ENCODE results near the gene LRRC45. TPM values are rescaled to one million over a fixed set of nuclear protein-coding genes. Genes with fewer than 3 reads are reported as not detected.

The LRRC45 gene
- total RNA-seq, 2 donors from 2014 or later = 11.8 to 15.4 TPM

GRCh38 chr17:82022310-82022980, 660 bp upstream of the LRRC45 start, which contains the start of gene CENPX:
Gene CENPX, minus strand, starts transcription at chr17:82022878. Its CDS starts 17 bp downstream, at chr17:82022861.
- ATAC-seq (replicated peaks in 1 of 2) (no peak), DNase-seq (no peak)
- no peaks in the 10 kb centered on the region for H3K9me3 Mint-ChIP-seq
- H3K4me3 Mint-ChIP-seq = peak within 1 kb of the TSS; percentile 84 to 89
- no peak within 1 kb of the TSS for H3K27ac Mint-ChIP-seq
- peaks cover 0 to 1% of the 10 kb centered on the region in 2 donors for H3K36me3 Mint-ChIP-seq (ENCODE audit: insufficient read depth in 2 of 2)
- H3K4me1 Mint-ChIP-seq (ENCODE audit: low read depth) = peaks cover 28% of the 10 kb centered on the region
- no peaks in the 10 kb centered on the region for H3K27me3 Mint-ChIP-seq (ENCODE audit: low read depth)

- ATAC-seq (replicated peaks in 1 of 2) (peak in 1 of 2 donors; percentile 2), DNase-seq (peak; percentile 33 to 38)
These were observed 539 bp downstream of the LRRC45 start for GRCh38 chr17:82023447-82024241.

GRCh38 chr17:82024859-82025258, 1.8 kb downstream of the LRRC45 start:
- Mint-ChIP-seq H3K4me1 (ENCODE audit: low read depth) (peaks cover 33% of the 10 kb centered on the region), H3K9me3 (no peaks in the 10 kb centered on the region), H3K36me3 (ENCODE audit: insufficient read depth in 2 of 2) (peaks cover 0 to 1% of the 10 kb centered on the region in 2 donors), H3K27me3 (ENCODE audit: low read depth) (no peaks in the 10 kb centered on the region), H3K4me3 (no peak overlapping the region), H3K27ac (no peak overlapping the region)
- no peak for DNase-seq
- no peak for ATAC-seq (replicated peaks in 1 of 2)

More at GRCh38 chr17:82023447-82024241, 539 bp downstream of the LRRC45 start:
- peak overlapping the region; percentile 81 to 84 for H3K4me3 Mint-ChIP-seq
- peaks cover 0 to 1% of the 10 kb centered on the region in 2 donors for H3K36me3 Mint-ChIP-seq (ENCODE audit: insufficient read depth in 2 of 2)
- peaks cover 28% of the 10 kb centered on the region for H3K4me1 Mint-ChIP-seq (ENCODE audit: low read depth)
- no peaks in the 10 kb centered on the region for H3K27me3 Mint-ChIP-seq (ENCODE audit: low read depth)
- no peaks in the 10 kb centered on the region for H3K9me3 Mint-ChIP-seq
- H3K27ac Mint-ChIP-seq = no peak overlapping the region

GRCh38 chr17:82025401-82026107, 2.4 kb downstream of the LRRC45 start:
- peaks cover 0 to 1% of the 10 kb centered on the region in 2 donors for H3K36me3 Mint-ChIP-seq (ENCODE audit: insufficient read depth in 2 of 2)
- DNase-seq (no peak), ATAC-seq (replicated peaks in 1 of 2) (no peak)
- no peak overlapping the region for H3K27ac Mint-ChIP-seq
- no peak overlapping the region for H3K4me3 Mint-ChIP-seq
- H3K27me3 Mint-ChIP-seq (ENCODE audit: low read depth) = no peaks in the 10 kb centered on the region
- peaks cover 26% of the 10 kb centered on the region for H3K4me1 Mint-ChIP-seq (ENCODE audit: low read depth)
- H3K9me3 Mint-ChIP-seq = no peaks in the 10 kb centered on the region

GRCh38 chr17:82028246-82028645, 5.1 kb downstream of the LRRC45 start:
- Mint-ChIP-seq H3K4me1 (ENCODE audit: low read depth) (peaks cover 17% of the 10 kb centered on the region), H3K36me3 (ENCODE audit: insufficient read depth in 2 of 2) (peaks cover 0 to 1% of the 10 kb centered on the region in 2 donors), H3K4me3 (no peak overlapping the region), H3K27me3 (ENCODE audit: low read depth) (no peaks in the 10 kb centered on the region), H3K27ac (no peak overlapping the region), H3K9me3 (no peaks in the 10 kb centered on the region)
- no peak for DNase-seq
- ATAC-seq (replicated peaks in 1 of 2) = no peak

GRCh38 chr17:82028966-82029365, 5.9 kb downstream of the LRRC45 start:
- no peaks in the 10 kb centered on the region for H3K27me3 Mint-ChIP-seq (ENCODE audit: low read depth)
- no peak for ATAC-seq (replicated peaks in 1 of 2)
- peaks cover 0 to 1% of the 10 kb centered on the region in 2 donors for H3K36me3 Mint-ChIP-seq (ENCODE audit: insufficient read depth in 2 of 2)
- no peak for DNase-seq
- H3K4me3 Mint-ChIP-seq = peak overlapping the region in 1 of 2 donors; percentile 7
- peaks cover 14% of the 10 kb centered on the region for H3K4me1 Mint-ChIP-seq (ENCODE audit: low read depth)
- H3K27ac Mint-ChIP-seq = no peak overlapping the region
- H3K9me3 Mint-ChIP-seq = no peaks in the 10 kb centered on the region

- no peak overlapping the region for H3K27ac Mint-ChIP-seq
- ATAC-seq (replicated peaks in 1 of 2) (no peak), DNase-seq (no peak)
- H3K36me3 Mint-ChIP-seq (ENCODE audit: insufficient read depth in 2 of 2) = peaks cover 0 to 1% of the 10 kb centered on the region in 2 donors
- H3K4me3 Mint-ChIP-seq = peak overlapping the region; percentile 7 to 63
- H3K4me1 Mint-ChIP-seq (ENCODE audit: low read depth) = peaks cover 10% of the 10 kb centered on the region
- H3K27me3 Mint-ChIP-seq (ENCODE audit: low read depth) = no peaks in the 10 kb centered on the region
- H3K9me3 Mint-ChIP-seq = no peaks in the 10 kb centered on the region
These were observed 6.3 kb downstream of the LRRC45 start for GRCh38 chr17:82029391-82029790.

GRCh38 chr17:82029990-82030469, 6.9 kb downstream of the LRRC45 start:
- Mint-ChIP-seq H3K36me3 (ENCODE audit: insufficient read depth in 2 of 2) (peaks cover 0 to 1% of the 10 kb centered on the region in 2 donors), H3K27me3 (ENCODE audit: low read depth) (no peaks in the 10 kb centered on the region), H3K27ac (no peak overlapping the region), H3K4me1 (ENCODE audit: low read depth) (peaks cover 9% of the 10 kb centered on the region), H3K9me3 (no peaks in the 10 kb centered on the region), H3K4me3 (peak overlapping the region in 1 of 2 donors; percentile 97)
- no peak for DNase-seq
- peak; percentile 0 to 1 for ATAC-seq (replicated peaks in 1 of 2)

- H3K27ac Mint-ChIP-seq = peak overlapping the region; percentile 85
- H3K4me3 Mint-ChIP-seq = peak overlapping the region; percentile 95 to 97
- peaks cover 0 to 1% of the 10 kb centered on the region in 2 donors for H3K36me3 Mint-ChIP-seq (ENCODE audit: insufficient read depth in 2 of 2)
- ATAC-seq (replicated peaks in 1 of 2) = peak; percentile 73 to 74
- no peaks in the 10 kb centered on the region for H3K27me3 Mint-ChIP-seq (ENCODE audit: low read depth)
- DNase-seq = peak; percentile 90
- H3K9me3 Mint-ChIP-seq = no peaks in the 10 kb centered on the region
- H3K4me1 Mint-ChIP-seq (ENCODE audit: low read depth) = peaks cover 9% of the 10 kb centered on the region
These were observed 7.6 kb downstream of the LRRC45 start for GRCh38 chr17:82030470-82031302.

- Mint-ChIP-seq H3K27me3 (ENCODE audit: low read depth) (no peaks in the 10 kb centered on the region), H3K4me3 (peak within 1 kb of the TSS; percentile 95 to 97), H3K9me3 (no peaks in the 10 kb centered on the region), H3K36me3 (ENCODE audit: insufficient read depth in 2 of 2) (peaks cover 0 to 1% of the 10 kb centered on the region in 2 donors), H3K27ac (peak within 1 kb of the TSS; percentile 85), H3K4me1 (ENCODE audit: low read depth) (peaks cover 9% of the 10 kb centered on the region)
- DNase-seq = peak; percentile 30 to 33
- ATAC-seq (replicated peaks in 1 of 2) = peak; percentile 40 to 52
These were observed 8.3 kb downstream of the LRRC45 start, which contains the start of gene RAC3 for GRCh38 chr17:82031303-82031884. Gene RAC3, plus strand, starts transcription at chr17:82031678. Its CDS starts 84 bp downstream, at chr17:82031762.

GRCh38 chr17:82031885-82032627, 9.0 kb downstream of the LRRC45 start:
- Mint-ChIP-seq H3K27me3 (ENCODE audit: low read depth) (no peaks in the 10 kb centered on the region), H3K36me3 (ENCODE audit: insufficient read depth in 2 of 2) (no peaks in the 10 kb centered on the region), H3K27ac (no peak overlapping the region), H3K4me1 (ENCODE audit: low read depth) (peaks cover 9% of the 10 kb centered on the region), H3K9me3 (no peaks in the 10 kb centered on the region), H3K4me3 (peak overlapping the region; percentile 57 to 75)
- peak; percentile 62 to 63 for ATAC-seq (replicated peaks in 1 of 2)
- peak; percentile 70 to 71 for DNase-seq

Data from activated T-cell treated with anti-CD3 and anti-CD28 coated beads, Interleukin-2, amount 50 U/mL, for 72 hours (primary cell).